Adrenal gland (tissue), 5 donors: Measurements from ENCODE around the gene PSMD8.

Experiments
- POLR2A ChIP-seq, 2 donors: fragments of 450-650 bp; IDR thresholded peaks; one replicate each; pipeline ENCODE4 v1.6.1; 2017; ENCODE audit warnings: antibody characterized with exemption in 2 of 2, mild to moderate bottlenecking in 2 of 2, moderate library complexity in 1 of 2
- TF ChIP-seq, protein P1 (sequence below), 6 experiments: fragments of 450-650 bp in 4 of 6; fragments of 200-600 bp in 2 of 6; sonication (generic) in 1 of 6; IDR thresholded peaks; 1 replicate in 5 of 6; 2 replicates in 1 of 6; pipeline versions ENCODE4 v1.5.1 to v1.8.0; 2016 to 2021; ENCODE audit warnings: antibody characterized with exemption in 6 of 6, mild to moderate bottlenecking in 2 of 6, moderate library complexity in 1 of 6
- donor health status: DM: no; HTN: no; CAD: no.

DNA sequence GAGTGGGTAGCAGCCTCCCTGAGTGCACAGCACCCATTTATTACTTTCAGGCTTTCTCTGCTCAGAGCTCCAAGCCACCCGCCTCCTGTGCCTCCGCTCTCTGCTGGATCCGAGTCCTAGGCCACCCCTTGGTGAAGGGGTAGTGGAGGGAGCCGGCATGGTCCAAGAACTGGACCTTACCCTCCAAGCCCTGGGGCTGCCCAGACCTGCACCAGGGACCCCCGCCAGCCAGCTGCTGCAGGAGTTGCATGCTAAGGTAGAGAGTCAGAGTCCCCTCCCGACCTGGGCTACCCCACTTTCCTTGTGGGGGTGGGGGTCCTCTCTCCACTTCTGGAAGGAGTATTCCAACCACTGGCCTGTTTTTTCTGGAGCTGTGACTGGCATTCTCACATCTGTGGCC, 30.5 kb downstream of the PSMD8 start:
- TF ChIP-seq, protein P1, sequence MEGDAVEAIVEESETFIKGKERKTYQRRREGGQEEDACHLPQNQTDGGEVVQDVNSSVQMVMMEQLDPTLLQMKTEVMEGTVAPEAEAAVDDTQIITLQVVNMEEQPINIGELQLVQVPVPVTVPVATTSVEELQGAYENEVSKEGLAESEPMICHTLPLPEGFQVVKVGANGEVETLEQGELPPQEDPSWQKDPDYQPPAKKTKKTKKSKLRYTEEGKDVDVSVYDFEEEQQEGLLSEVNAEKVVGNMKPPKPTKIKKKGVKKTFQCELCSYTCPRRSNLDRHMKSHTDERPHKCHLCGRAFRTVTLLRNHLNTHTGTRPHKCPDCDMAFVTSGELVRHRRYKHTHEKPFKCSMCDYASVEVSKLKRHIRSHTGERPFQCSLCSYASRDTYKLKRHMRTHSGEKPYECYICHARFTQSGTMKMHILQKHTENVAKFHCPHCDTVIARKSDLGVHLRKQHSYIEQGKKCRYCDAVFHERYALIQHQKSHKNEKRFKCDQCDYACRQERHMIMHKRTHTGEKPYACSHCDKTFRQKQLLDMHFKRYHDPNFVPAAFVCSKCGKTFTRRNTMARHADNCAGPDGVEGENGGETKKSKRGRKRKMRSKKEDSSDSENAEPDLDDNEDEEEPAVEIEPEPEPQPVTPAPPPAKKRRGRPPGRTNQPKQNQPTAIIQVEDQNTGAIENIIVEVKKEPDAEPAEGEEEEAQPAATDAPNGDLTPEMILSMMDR (IDR thresholded peaks at IDR 0.05): no peak
- no peak for TF ChIP-seq POLR2A (IDR thresholded peaks at IDR 0.05)
